Left lung (tissue), 10 donors: ENCODE measurements around the gene LY6G5C. TPM values are rescaled to one million over a fixed set of nuclear protein-coding genes. Genes with fewer than 3 reads are reported as not detected.

ENCODE experiments used
- ATAC-seq: fragments of 200-7000 bp; cut with Tn5 transposase; one replicate; pipeline ENCODE4 v1.9.1; 2020; ENCODE audit warnings: moderate library complexity
- DNase-seq, 4 donors: peaks; one replicate each; pipeline ENCODE4 v3.0.0-alpha.2; 2013 to 2020
- H3K27ac ChIP-seq, 2 donors: fragments of 200-600 bp; sonication (generic) in 1 of 2; one replicate each; pipeline versions ENCODE4 v1.5.0 to v1.8.0; 2020 to 2021
- H3K27me3 ChIP-seq, 2 donors: fragments of 200-600 bp; sonication (generic) in 1 of 2; one replicate each; pipeline versions ENCODE4 v1.5.0 to v1.8.0; 2020 to 2021
- H3K36me3 ChIP-seq, 2 donors: fragments of 200-600 bp; sonication (generic) in 1 of 2; one replicate each; pipeline versions ENCODE4 v1.5.0 to v1.8.0; 2020 to 2021
- H3K4me1 ChIP-seq, 2 donors: fragments of 200-600 bp; one replicate each; pipeline ENCODE4 v1.8.0; 2021
- H3K4me3 ChIP-seq, 2 donors: fragments of 200-600 bp; sonication (generic) in 1 of 2; one replicate each; pipeline versions ENCODE4 v1.5.0 to v1.8.0; 2020 to 2021; ENCODE audit warnings: mild to moderate bottlenecking in 1 of 2
- H3K9me3 ChIP-seq, 2 donors: fragments of 200-600 bp; sonication (generic) in 1 of 2; one replicate each; pipeline versions ENCODE4 v1.5.0 to v1.8.0; 2020 to 2021
- intact Hi-C, 2 donors: fragments of 100-400 bp; cut with DNase I; formaldehyde crosslinking; loops; one replicate each; pipeline versions ENCODE4 v1.11.2 to v1.14.2; 2022
- polyA plus RNA-seq, 6 donors: library from polyadenylated mRNA; unstranded; fragments of 120-200 nt; gene quantifications; one replicate each; pipeline ENCODE4 v1.2.1, GENCODE V29; 2013; ENCODE audit not compliant: insufficient read length in 6 of 6
- total RNA-seq, 2 donors: library from RNA; stranded (reverse); fragmentation: NEBNext Ultra II Directional; extraction: Animal tissue kit (Norgen Biotek cat#: 25700); gene quantifications; one replicate each; pipeline ENCODE4 v1.2.1, GENCODE V29; 2021
- TF ChIP-seq, protein P1 (sequence below), 2 donors: fragments of 200-600 bp; sonication (generic) in 1 of 2; IDR thresholded peaks; one replicate each; pipeline versions ENCODE4 v1.5.0 to v1.8.0; 2021; ENCODE audit warnings: antibody characterized with exemption in 2 of 2
- donor health status: DM: no; HTN: yes; CAD: no.
- donor health status: DM: no; HTN: no; CAD: no.

The LY6G5C gene
- total and polyA plus RNA-seq, 8 donors: 2.9 to 6.3 (median 3.7) TPM

DNA sequence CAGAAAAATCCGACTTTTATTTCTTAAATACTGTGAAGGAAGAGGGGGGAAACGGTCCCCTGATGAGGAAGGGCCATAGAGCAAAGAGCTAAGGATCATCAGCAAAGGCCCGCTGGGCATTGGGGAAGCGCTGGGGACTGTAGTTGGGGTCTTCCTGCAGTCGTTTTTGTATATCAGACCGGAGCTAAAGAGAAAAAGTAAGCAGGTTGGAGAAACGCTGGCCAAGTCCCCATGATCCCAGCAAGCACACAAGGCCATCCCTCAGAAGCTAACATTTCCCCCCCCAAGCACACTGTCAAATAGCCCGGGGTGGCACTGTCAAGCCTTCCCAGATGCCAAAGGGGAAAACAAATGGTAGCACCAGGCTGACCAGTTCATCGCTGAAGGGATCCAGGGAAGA is 41.8 kb downstream of the LY6G5C start:
- no peaks in the 10 kb centered on the region for H3K4me1 ChIP-seq
- H3K27ac ChIP-seq: no peak overlapping the region
- H3K27me3 ChIP-seq: no peaks in the 10 kb centered on the region
- no peak for DNase-seq
- ATAC-seq: no peak
- H3K9me3 ChIP-seq: no peaks in the 10 kb centered on the region
- intact Hi-C loops: no loop called here
- no peak overlapping the region for H3K4me3 ChIP-seq
- TF ChIP-seq, protein P1, sequence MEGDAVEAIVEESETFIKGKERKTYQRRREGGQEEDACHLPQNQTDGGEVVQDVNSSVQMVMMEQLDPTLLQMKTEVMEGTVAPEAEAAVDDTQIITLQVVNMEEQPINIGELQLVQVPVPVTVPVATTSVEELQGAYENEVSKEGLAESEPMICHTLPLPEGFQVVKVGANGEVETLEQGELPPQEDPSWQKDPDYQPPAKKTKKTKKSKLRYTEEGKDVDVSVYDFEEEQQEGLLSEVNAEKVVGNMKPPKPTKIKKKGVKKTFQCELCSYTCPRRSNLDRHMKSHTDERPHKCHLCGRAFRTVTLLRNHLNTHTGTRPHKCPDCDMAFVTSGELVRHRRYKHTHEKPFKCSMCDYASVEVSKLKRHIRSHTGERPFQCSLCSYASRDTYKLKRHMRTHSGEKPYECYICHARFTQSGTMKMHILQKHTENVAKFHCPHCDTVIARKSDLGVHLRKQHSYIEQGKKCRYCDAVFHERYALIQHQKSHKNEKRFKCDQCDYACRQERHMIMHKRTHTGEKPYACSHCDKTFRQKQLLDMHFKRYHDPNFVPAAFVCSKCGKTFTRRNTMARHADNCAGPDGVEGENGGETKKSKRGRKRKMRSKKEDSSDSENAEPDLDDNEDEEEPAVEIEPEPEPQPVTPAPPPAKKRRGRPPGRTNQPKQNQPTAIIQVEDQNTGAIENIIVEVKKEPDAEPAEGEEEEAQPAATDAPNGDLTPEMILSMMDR (IDR thresholded peaks at IDR 0.05): no peak
- H3K36me3 ChIP-seq: peaks cover 0 to 100% of the 10 kb centered on the region in 2 donors

DNA sequence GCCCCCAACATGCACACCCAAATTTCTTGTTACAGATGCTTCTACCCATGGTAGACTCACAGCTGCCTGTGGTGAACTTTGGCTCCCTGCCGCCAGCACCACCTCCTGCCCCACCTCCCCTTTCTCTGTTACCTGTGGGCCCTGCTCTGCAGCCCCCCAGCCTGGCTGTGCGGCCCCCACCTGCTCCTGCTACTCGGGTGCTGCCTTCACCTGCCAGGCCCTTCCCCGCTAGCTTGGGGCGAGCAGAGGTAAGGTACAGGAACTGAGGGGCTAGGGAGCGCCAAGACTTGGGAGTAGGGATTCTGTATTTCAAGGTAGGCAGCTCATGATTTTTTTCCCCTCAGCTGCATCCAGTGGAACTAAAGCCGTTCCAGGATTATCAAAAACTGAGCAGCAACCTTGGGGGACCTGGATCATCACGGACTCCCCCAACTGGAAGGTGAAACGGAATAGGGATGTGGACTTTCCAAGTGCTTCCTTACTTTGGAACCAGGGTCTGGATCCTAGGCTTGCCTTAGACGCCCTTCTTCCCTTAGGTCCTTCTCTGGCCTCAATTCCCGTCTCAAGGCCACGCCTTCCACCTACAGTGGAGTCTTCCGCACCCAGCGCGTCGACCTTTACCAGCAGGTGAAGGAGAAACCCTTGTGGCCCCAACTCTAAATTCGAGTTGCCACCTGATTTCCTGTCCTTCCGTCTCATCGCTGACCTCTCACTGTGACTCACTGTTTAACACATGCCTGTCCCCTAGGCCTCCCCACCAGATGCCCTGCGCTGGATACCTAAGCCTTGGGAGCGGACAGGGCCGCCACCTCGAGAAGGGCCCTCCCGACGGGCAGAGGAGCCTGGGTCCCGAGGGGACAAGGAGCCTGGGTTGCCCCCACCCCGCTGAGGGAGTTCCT is 43.9 kb downstream of the LY6G5C start:
- Histone ChIP-seq H3K4me1 (no peaks in the 10 kb centered on the region), H3K36me3 (peaks cover 0 to 100% of the 10 kb centered on the region in 2 donors), H3K27me3 (no peaks in the 10 kb centered on the region), H3K9me3 (no peaks in the 10 kb centered on the region), H3K27ac (no peak overlapping the region), H3K4me3 (no peak overlapping the region)
- DNase-seq (no peak), ATAC-seq (no peak)
- intact Hi-C loops: no loop called here
- TF ChIP-seq, protein P1 (IDR thresholded peaks at IDR 0.05): no peak

DNA sequence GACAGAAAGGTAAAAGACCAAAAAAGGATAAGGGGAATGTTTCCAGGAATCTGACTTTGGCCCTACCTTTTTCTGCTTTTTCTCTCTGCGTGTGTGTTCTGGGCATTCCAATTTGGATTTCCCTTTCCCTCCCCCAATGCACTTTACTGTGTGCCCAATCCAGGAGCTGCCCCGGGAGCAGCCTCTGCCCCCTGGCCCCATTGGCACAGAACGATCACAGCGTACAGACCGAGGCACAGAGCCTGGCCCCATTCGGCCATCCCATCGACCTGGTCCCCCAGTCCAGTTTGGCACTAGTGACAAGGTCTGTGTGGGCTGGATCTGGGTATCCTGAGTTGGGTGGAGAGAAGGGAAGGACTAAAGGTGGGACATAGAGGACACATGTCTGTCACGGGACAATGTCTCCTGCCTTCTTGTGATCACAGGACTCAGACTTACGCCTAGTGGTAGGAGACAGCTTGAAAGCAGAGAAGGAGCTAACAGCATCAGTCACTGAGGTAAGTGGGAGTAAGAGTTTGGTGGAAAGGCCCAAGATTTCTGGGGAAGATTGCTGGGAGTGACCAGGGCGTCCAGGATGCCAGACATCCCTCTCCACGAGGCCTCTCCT is 45.8 kb downstream of the LY6G5C start:
- Histone ChIP-seq H3K27ac (no peak overlapping the region), H3K27me3 (no peaks in the 10 kb centered on the region), H3K4me1 (no peaks in the 10 kb centered on the region), H3K36me3 (peaks cover 0 to 100% of the 10 kb centered on the region in 2 donors), H3K9me3 (no peaks in the 10 kb centered on the region), H3K4me3 (no peak overlapping the region)
- TF ChIP-seq, protein P1 (IDR thresholded peaks at IDR 0.05): no peak
- no peak for DNase-seq
- ATAC-seq: no peak
- intact Hi-C loops: no loop called here

DNA sequence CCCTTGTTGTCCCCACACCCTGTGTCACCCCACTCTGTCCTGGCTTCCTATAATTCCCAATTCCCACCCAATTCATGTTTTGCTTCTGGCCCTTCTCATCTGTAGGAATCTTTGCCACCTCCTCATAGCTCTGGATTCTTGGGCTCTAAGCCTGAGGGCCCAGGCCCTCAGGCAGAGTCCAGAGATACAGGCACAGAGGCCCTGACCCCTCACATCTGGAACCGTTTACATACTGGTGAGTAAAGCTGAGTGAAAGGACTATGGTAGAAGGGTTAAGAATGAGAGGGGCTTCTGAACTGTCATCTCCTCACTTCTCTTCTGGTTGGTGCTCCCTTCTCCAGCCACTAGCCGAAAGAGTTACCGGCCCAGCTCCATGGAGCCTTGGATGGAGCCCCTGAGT is 46.7 kb downstream of the LY6G5C start:
- no peak for DNase-seq
- TF ChIP-seq, protein P1 (IDR thresholded peaks at IDR 0.05): no peak
- Histone ChIP-seq H3K36me3 (peaks cover 6 to 100% of the 10 kb centered on the region in 2 donors), H3K4me1 (no peaks in the 10 kb centered on the region), H3K9me3 (no peaks in the 10 kb centered on the region), H3K4me3 (no peak overlapping the region), H3K27ac (no peak overlapping the region), H3K27me3 (no peaks in the 10 kb centered on the region)
- intact Hi-C loops: no loop called here
- no peak for ATAC-seq

DNA sequence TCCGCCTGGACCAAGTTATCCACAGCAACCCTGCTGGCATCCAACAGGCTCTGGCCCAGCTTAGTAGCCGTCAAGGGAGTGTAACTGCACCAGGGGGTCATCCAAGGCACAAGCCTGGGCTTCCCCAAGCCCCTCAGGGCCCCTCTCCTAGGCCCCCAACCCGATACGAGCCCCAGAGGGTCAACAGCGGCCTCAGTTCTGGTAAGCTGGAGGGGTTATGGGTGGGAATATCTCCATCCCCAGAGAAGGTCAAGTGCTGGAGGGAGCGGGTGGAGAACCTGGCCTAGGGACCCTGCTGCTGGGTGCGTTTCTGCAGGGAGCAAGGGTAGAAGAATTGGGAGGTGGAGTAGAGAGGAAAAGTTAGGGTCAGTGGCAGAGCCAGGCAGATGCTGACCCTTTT is 47.4 kb downstream of the LY6G5C start:
- H3K4me1 ChIP-seq: no peaks in the 10 kb centered on the region
- intact Hi-C loops: no loop called here
- TF ChIP-seq, protein P1 (IDR thresholded peaks at IDR 0.05): no peak
- ATAC-seq (no peak), DNase-seq (no peak)
- no peak overlapping the region for H3K27ac ChIP-seq
- peaks cover 8 to 100% of the 10 kb centered on the region in 2 donors for H3K36me3 ChIP-seq
- H3K27me3 ChIP-seq: no peaks in the 10 kb centered on the region
- H3K4me3 ChIP-seq: no peak overlapping the region
- no peaks in the 10 kb centered on the region for H3K9me3 ChIP-seq
